Measurements from ENCODE around the gene COX8C.

Gene COX8C

GRCh38 chr14:93315575-93315974 lies 31.4 kb upstream of the COX8C start:
- Histone ChIP-seq H3K27ac (replicated peaks; ENCODE audit: low read length) (no peak overlapping the region), H3K9ac (ENCODE audit: low read depth, low read length, poor library complexity) (no peak overlapping the region), H2BK12ac (ENCODE audit: low read length) (no peak overlapping the region), H4K91ac (ENCODE audit: low read depth, low read length, poor library complexity) (no peak overlapping the region), H2AK5ac (ENCODE audit: low read depth, low read length) (no peak overlapping the region), H3K4me1 (ENCODE audit: control insufficient read depth in 2 of 2, insufficient read depth in 1 of 2, low read depth in 1 of 2, low read length in 2 of 2) (peaks cover 2 to 15% of the 10 kb centered on the region in 2 donors), H3K36me3 (replicated peaks in 1 of 2; ENCODE audit: control insufficient read depth in 2 of 2, insufficient read depth in 2 of 2, low read length in 2 of 2) (peaks cover 0 to 4% of the 10 kb centered on the region in 2 donors), H2BK120ac (ENCODE audit: low read depth, low read length) (no peak overlapping the region), H3K4me2 (ENCODE audit: insufficient read depth, low read length, poor library complexity, severe bottlenecking) (no peak overlapping the region), H2BK5ac (ENCODE audit: low read length) (no peak overlapping the region), H2BK15ac (ENCODE audit: low read length) (no peak overlapping the region), H3K79me1 (ENCODE audit: low read depth, low read length) (no peaks in the 10 kb centered on the region), H3K18ac (ENCODE audit: low read length) (no peak overlapping the region), H3K9me3 (replicated peaks in 1 of 2; ENCODE audit: control insufficient read depth in 2 of 2, insufficient read depth in 1 of 2, low read depth in 1 of 2, low read length in 2 of 2) (peaks cover 0 to 7% of the 10 kb centered on the region in 2 donors), H4K8ac (ENCODE audit: low read depth, low read length) (no peak overlapping the region), H3K23ac (ENCODE audit: low read depth, low read length, poor library complexity) (no peak overlapping the region), H3K27me3 (ENCODE audit: control insufficient read depth in 3 of 3, insufficient read depth in 3 of 3, low read depth in 1 of 3, low read length in 3 of 3) (no peaks in the 10 kb centered on the region), H3K4ac (ENCODE audit: low read length) (no peak overlapping the region), H3K4me3 (ENCODE audit: low read length in 2 of 2) (no peak overlapping the region), H3K14ac (ENCODE audit: low read length) (no peak overlapping the region), H2AFZ (ENCODE audit: low read length) (no peak overlapping the region)
- no peak for DNase-seq (ENCODE audit: low spot score)

- Histone ChIP-seq H2AFZ (ENCODE audit: low read length) (no peak overlapping the region), H3K9me3 (replicated peaks in 1 of 2; ENCODE audit: control insufficient read depth in 2 of 2, insufficient read depth in 1 of 2, low read depth in 1 of 2, low read length in 2 of 2) (peaks cover 0 to 7% of the 10 kb centered on the region in 2 donors), H3K23ac (ENCODE audit: low read depth, low read length, poor library complexity) (no peak overlapping the region), H3K18ac (ENCODE audit: low read length) (no peak overlapping the region), H4K8ac (ENCODE audit: low read depth, low read length) (no peak overlapping the region), H2BK120ac (ENCODE audit: low read depth, low read length) (no peak overlapping the region), H2BK12ac (ENCODE audit: low read length) (no peak overlapping the region), H3K14ac (ENCODE audit: low read length) (no peak overlapping the region), H3K4ac (ENCODE audit: low read length) (no peak overlapping the region), H3K9ac (ENCODE audit: low read depth, low read length, poor library complexity) (no peak overlapping the region), H3K36me3 (replicated peaks in 1 of 2; ENCODE audit: control insufficient read depth in 2 of 2, insufficient read depth in 2 of 2, low read length in 2 of 2) (peaks cover 0 to 4% of the 10 kb centered on the region in 2 donors), H3K27me3 (ENCODE audit: control insufficient read depth in 3 of 3, insufficient read depth in 3 of 3, low read depth in 1 of 3, low read length in 3 of 3) (no peaks in the 10 kb centered on the region), H3K4me1 (ENCODE audit: control insufficient read depth in 2 of 2, insufficient read depth in 1 of 2, low read depth in 1 of 2, low read length in 2 of 2) (peaks cover 2 to 15% of the 10 kb centered on the region in 2 donors), H2BK5ac (ENCODE audit: low read length) (no peak overlapping the region), H4K91ac (ENCODE audit: low read depth, low read length, poor library complexity) (no peak overlapping the region), H3K4me3 (ENCODE audit: low read length in 2 of 2) (no peak overlapping the region), H3K4me2 (ENCODE audit: insufficient read depth, low read length, poor library complexity, severe bottlenecking) (no peak overlapping the region), H3K79me1 (ENCODE audit: low read depth, low read length) (no peaks in the 10 kb centered on the region), H2BK15ac (ENCODE audit: low read length) (no peak overlapping the region), H2AK5ac (ENCODE audit: low read depth, low read length) (no peak overlapping the region), H3K27ac (replicated peaks; ENCODE audit: low read length) (no peak overlapping the region)
- DNase-seq (ENCODE audit: low spot score), result no peak
- no CpG with 5 or more reads among the region's 4 CpGs for WGBS, 2 donors (ENCODE audit: extremely low coverage in 2 of 2, insufficient read length in 2 of 2, insufficient replicate concordance in 1 of 2)
Observed at GRCh38 chr14:93316716-93317115, 30.3 kb upstream of the COX8C start.

- peaks cover 0 to 11% of the 10 kb centered on the region in 2 donors for H3K36me3 ChIP-seq (replicated peaks in 1 of 2; ENCODE audit: control insufficient read depth in 2 of 2, insufficient read depth in 2 of 2, low read length in 2 of 2)
- no peak overlapping the region for H2AK5ac ChIP-seq (ENCODE audit: low read depth, low read length)
- H2BK5ac ChIP-seq (ENCODE audit: low read length), result no peak overlapping the region
- no peaks in the 10 kb centered on the region for H3K79me1 ChIP-seq (ENCODE audit: low read depth, low read length)
- H4K8ac ChIP-seq (ENCODE audit: low read depth, low read length), result no peak overlapping the region
- no peak overlapping the region for H3K23ac ChIP-seq (ENCODE audit: low read depth, low read length, poor library complexity)
- H3K9ac ChIP-seq (ENCODE audit: low read depth, low read length, poor library complexity), result no peak overlapping the region
- no peak for DNase-seq (ENCODE audit: low spot score)
- H3K4ac ChIP-seq (ENCODE audit: low read length), result no peak overlapping the region
- no peak overlapping the region for H3K14ac ChIP-seq (ENCODE audit: low read length)
- H3K4me2 ChIP-seq (ENCODE audit: insufficient read depth, low read length, poor library complexity, severe bottlenecking), result no peak overlapping the region
- no peak overlapping the region for H4K91ac ChIP-seq (ENCODE audit: low read depth, low read length, poor library complexity)
- WGBS, 2 donors (ENCODE audit: extremely low coverage in 2 of 2, insufficient read length in 2 of 2, insufficient replicate concordance in 1 of 2), result no CpG with 5 or more reads among the region's 7 CpGs
- H3K4me1 ChIP-seq (ENCODE audit: control insufficient read depth in 2 of 2, insufficient read depth in 1 of 2, low read depth in 1 of 2, low read length in 2 of 2), result peaks cover 2 to 15% of the 10 kb centered on the region in 2 donors
- H2BK120ac ChIP-seq (ENCODE audit: low read depth, low read length), result no peak overlapping the region
- H3K27me3 ChIP-seq (ENCODE audit: control insufficient read depth in 3 of 3, insufficient read depth in 3 of 3, low read depth in 1 of 3, low read length in 3 of 3), result no peaks in the 10 kb centered on the region
- H3K4me3 ChIP-seq (ENCODE audit: low read length in 2 of 2), result no peak overlapping the region
- H2BK12ac ChIP-seq (ENCODE audit: low read length), result no peak overlapping the region
- no peak overlapping the region for H2BK15ac ChIP-seq (ENCODE audit: low read length)
- H3K9me3 ChIP-seq (replicated peaks in 1 of 2; ENCODE audit: control insufficient read depth in 2 of 2, insufficient read depth in 1 of 2, low read depth in 1 of 2, low read length in 2 of 2), result peaks cover 0 to 7% of the 10 kb centered on the region in 2 donors
- H3K18ac ChIP-seq (ENCODE audit: low read length), result no peak overlapping the region
- no peak overlapping the region for H3K27ac ChIP-seq (replicated peaks; ENCODE audit: low read length)
- no peak overlapping the region for H2AFZ ChIP-seq (ENCODE audit: low read length)
Observed at GRCh38 chr14:93317210-93317874, 29.6 kb upstream of the COX8C start.

GRCh38 chr14:93317875-93318807 lies 28.8 kb upstream of the COX8C start:
- Histone ChIP-seq H4K91ac (ENCODE audit: low read depth, low read length, poor library complexity) (no peak overlapping the region), H2BK5ac (ENCODE audit: low read length) (no peak overlapping the region), H3K4me2 (ENCODE audit: insufficient read depth, low read length, poor library complexity, severe bottlenecking) (no peak overlapping the region), H3K36me3 (replicated peaks in 1 of 2; ENCODE audit: control insufficient read depth in 2 of 2, insufficient read depth in 2 of 2, low read length in 2 of 2) (peaks cover 0 to 12% of the 10 kb centered on the region in 2 donors), H3K79me1 (ENCODE audit: low read depth, low read length) (peaks cover 3% of the 10 kb centered on the region), H4K8ac (ENCODE audit: low read depth, low read length) (no peak overlapping the region), H2AFZ (ENCODE audit: low read length) (no peak overlapping the region), H3K18ac (ENCODE audit: low read length) (no peak overlapping the region), H3K27me3 (ENCODE audit: control insufficient read depth in 3 of 3, insufficient read depth in 3 of 3, low read depth in 1 of 3, low read length in 3 of 3) (no peaks in the 10 kb centered on the region), H3K14ac (ENCODE audit: low read length) (no peak overlapping the region), H3K23ac (ENCODE audit: low read depth, low read length, poor library complexity) (no peak overlapping the region), H2BK15ac (ENCODE audit: low read length) (no peak overlapping the region), H3K4me3 (ENCODE audit: low read length in 2 of 2) (no peak overlapping the region), H3K4ac (ENCODE audit: low read length) (no peak overlapping the region), H2BK12ac (ENCODE audit: low read length) (no peak overlapping the region), H3K9ac (ENCODE audit: low read depth, low read length, poor library complexity) (no peak overlapping the region), H2BK120ac (ENCODE audit: low read depth, low read length) (no peak overlapping the region), H2AK5ac (ENCODE audit: low read depth, low read length) (no peak overlapping the region), H3K4me1 (ENCODE audit: control insufficient read depth in 2 of 2, insufficient read depth in 1 of 2, low read depth in 1 of 2, low read length in 2 of 2) (peaks cover 2 to 15% of the 10 kb centered on the region in 2 donors), H3K27ac (replicated peaks; ENCODE audit: low read length) (no peak overlapping the region), H3K9me3 (replicated peaks in 1 of 2; ENCODE audit: control insufficient read depth in 2 of 2, insufficient read depth in 1 of 2, low read depth in 1 of 2, low read length in 2 of 2) (peaks cover 0 to 7% of the 10 kb centered on the region in 2 donors)
- no CpG with 5 or more reads among the region's 6 CpGs for WGBS, 2 donors (ENCODE audit: extremely low coverage in 2 of 2, insufficient read length in 2 of 2, insufficient replicate concordance in 1 of 2)
- DNase-seq (ENCODE audit: low spot score), result no peak
